ENCODE results near the gene RASD1.

RASD1 gene

GRCh38 chr17:17516941-17517720 lies 20.9 kb upstream of the RASD1 start:
- no peak for TF ChIP-seq CTCF (IDR thresholded peaks at IDR 0.05)

GRCh38 chr17:17515934-17516930 lies 20.0 kb upstream of the RASD1 start:
- TF ChIP-seq CTCF (IDR thresholded peaks at IDR 0.05) = no peak

- TF ChIP-seq CTCF (IDR thresholded peaks at IDR 0.05) = no peak
Observed at GRCh38 chr17:17514993-17515933, 19.1 kb upstream of the RASD1 start.

GRCh38 chr17:17514361-17514992 lies 18.3 kb upstream of the RASD1 start:
- TF ChIP-seq CTCF (IDR thresholded peaks at IDR 0.05) = no peak

GRCh38 chr17:17513626-17514025 lies 17.4 kb upstream of the RASD1 start:
- no peak for TF ChIP-seq CTCF (IDR thresholded peaks at IDR 0.05)

- TF ChIP-seq CTCF (IDR thresholded peaks at IDR 0.05) = no peak
Observed at GRCh38 chr17:17512866-17513265, 16.7 kb upstream of the RASD1 start.

All from LNCAP (cell line).